Left lung (tissue), 14 donors: ENCODE data around the gene CLDN15. TPM values are rescaled to one million over a fixed set of nuclear protein-coding genes. Genes with fewer than 3 reads are reported as not detected.
A peak's percentile ranks its signal among the peaks of the same experiment; 100 is the strongest.
"Not testable (repeated sequence)": the region's sequence is repeated elsewhere in the genome, so short reads cannot be mapped to it uniquely, and the experiment has no call there.

Experiments
- ATAC-seq: fragments of 200-7000 bp; cut with Tn5 transposase; one replicate; pipeline ENCODE4 v1.9.1; 2020; ENCODE audit warnings: moderate library complexity
- DNase-seq, 4 donors: peaks; one replicate each; pipeline ENCODE4 v3.0.0-alpha.2; 2013 to 2020
- H3K27ac ChIP-seq, 2 donors: fragments of 200-600 bp; sonication (generic) in 1 of 2; one replicate each; pipeline versions ENCODE4 v1.5.0 to v1.8.0; 2020 to 2021
- H3K27me3 ChIP-seq, 2 donors: fragments of 200-600 bp; sonication (generic) in 1 of 2; one replicate each; pipeline versions ENCODE4 v1.5.0 to v1.8.0; 2020 to 2021
- H3K36me3 ChIP-seq, 2 donors: fragments of 200-600 bp; sonication (generic) in 1 of 2; one replicate each; pipeline versions ENCODE4 v1.5.0 to v1.8.0; 2020 to 2021
- H3K4me1 ChIP-seq, 2 donors: fragments of 200-600 bp; one replicate each; pipeline ENCODE4 v1.8.0; 2021
- H3K4me3 ChIP-seq, 2 donors: fragments of 200-600 bp; sonication (generic) in 1 of 2; one replicate each; pipeline versions ENCODE4 v1.5.0 to v1.8.0; 2020 to 2021; ENCODE audit warnings: mild to moderate bottlenecking in 1 of 2
- H3K9me3 ChIP-seq, 2 donors: fragments of 200-600 bp; sonication (generic) in 1 of 2; one replicate each; pipeline versions ENCODE4 v1.5.0 to v1.8.0; 2020 to 2021
- intact Hi-C, 2 donors: fragments of 100-400 bp; cut with DNase I; formaldehyde crosslinking; loops; one replicate each; pipeline versions ENCODE4 v1.11.2 to v1.14.2; 2022
- long read RNA-seq, 12 donors: library from polyadenylated mRNA in 2 of 12; unstranded in 2 of 12; transcript quantifications; one replicate each; pipeline ENCODE4 v2.0.0 and lab custom pipeline, GENCODE V29; 2019 to 2026
- polyA plus RNA-seq, 6 donors: library from polyadenylated mRNA; unstranded; fragments of 120-200 nt; gene quantifications; one replicate each; pipeline ENCODE4 v1.2.1, GENCODE V29; 2013; ENCODE audit not compliant: insufficient read length in 6 of 6
- total RNA-seq, 2 donors: library from RNA; stranded (reverse); fragmentation: NEBNext Ultra II Directional; extraction: Animal tissue kit (Norgen Biotek cat#: 25700); gene quantifications; one replicate each; pipeline ENCODE4 v1.2.1, GENCODE V29; 2021
- TF ChIP-seq, protein P1 (sequence below), 2 donors: fragments of 200-600 bp; sonication (generic) in 1 of 2; IDR thresholded peaks; one replicate each; pipeline versions ENCODE4 v1.5.0 to v1.8.0; 2021; ENCODE audit warnings: antibody characterized with exemption in 2 of 2
- donor health status: DM: no; HTN: yes; CAD: no.
- donor health status: DM: no; HTN: no; CAD: no.

CLDN15 gene
- total RNA-seq (1 to 10 TPM; 7.6 to 8.4 TPM), polyA plus RNA-seq (10 to 100 TPM; 11.9 to 19.0 (median 16.8) TPM)
- long read RNA-seq, donor 1, partial matches to known transcripts: 0 of 5 reads
- long read RNA-seq, donor 1, other reads (novel, unspliced or antisense): 0 of 5 reads
- long read RNA-seq, donor 2, partial matches to known transcripts: 0 of 2 reads
- long read RNA-seq, donor 2, other reads (novel, unspliced or antisense): 0 of 2 reads
- long read RNA-seq, donor 3, partial matches to known transcripts: 0 of 1 reads
- long read RNA-seq, donor 3, other reads (novel, unspliced or antisense): 0 of 1 reads
- long read RNA-seq, donor 4, partial matches to known transcripts: 0 of 2 reads
- long read RNA-seq, donor 4, other reads (novel, unspliced or antisense): 0 of 2 reads
- long read RNA-seq, donor 5, partial matches to known transcripts: 5 of 6 reads
- long read RNA-seq, donor 5, other reads (novel, unspliced or antisense): 0 of 6 reads
- long read RNA-seq, donor 6, partial matches to known transcripts: 0 of 1 reads
- long read RNA-seq, donor 6, other reads (novel, unspliced or antisense): 0 of 1 reads
- long read RNA-seq, donor 7, partial matches to known transcripts: 0 of 2 reads
- long read RNA-seq, donor 7, other reads (novel, unspliced or antisense): 0 of 2 reads
- long read RNA-seq, donor 8, partial matches to known transcripts: 0 of 4 reads
- long read RNA-seq, donor 8, other reads (novel, unspliced or antisense): 0 of 4 reads
- long read RNA-seq, donor 9, partial matches to known transcripts: 0 of 1 reads
- long read RNA-seq, donor 9, other reads (novel, unspliced or antisense): 0 of 1 reads
- long read RNA-seq, donor 10, partial matches to known transcripts: 0 of 4 reads
- long read RNA-seq, donor 10, other reads (novel, unspliced or antisense): 1 of 4 reads
- long read RNA-seq, donor 11: 0 reads
- long read RNA-seq, donor 12, partial matches to known transcripts: 0 of 4 reads
- long read RNA-seq, donor 12, other reads (novel, unspliced or antisense): 0 of 4 reads

- Histone ChIP-seq H3K27ac (peak within 1 kb of the TSS; percentile 65 to 70), H3K4me3 (no peak within 1 kb of the TSS), H3K4me1 (peaks cover 0 to 53% of the 10 kb centered on the region in 2 donors), H3K9me3 (no peaks in the 10 kb centered on the region), H3K27me3 (no peaks in the 10 kb centered on the region), H3K36me3 (peaks cover 0 to 54% of the 10 kb centered on the region in 2 donors)
- DNase-seq (no peak), ATAC-seq (peak; percentile 15)
- intact Hi-C loops: no loop called here
- TF ChIP-seq, protein P1, sequence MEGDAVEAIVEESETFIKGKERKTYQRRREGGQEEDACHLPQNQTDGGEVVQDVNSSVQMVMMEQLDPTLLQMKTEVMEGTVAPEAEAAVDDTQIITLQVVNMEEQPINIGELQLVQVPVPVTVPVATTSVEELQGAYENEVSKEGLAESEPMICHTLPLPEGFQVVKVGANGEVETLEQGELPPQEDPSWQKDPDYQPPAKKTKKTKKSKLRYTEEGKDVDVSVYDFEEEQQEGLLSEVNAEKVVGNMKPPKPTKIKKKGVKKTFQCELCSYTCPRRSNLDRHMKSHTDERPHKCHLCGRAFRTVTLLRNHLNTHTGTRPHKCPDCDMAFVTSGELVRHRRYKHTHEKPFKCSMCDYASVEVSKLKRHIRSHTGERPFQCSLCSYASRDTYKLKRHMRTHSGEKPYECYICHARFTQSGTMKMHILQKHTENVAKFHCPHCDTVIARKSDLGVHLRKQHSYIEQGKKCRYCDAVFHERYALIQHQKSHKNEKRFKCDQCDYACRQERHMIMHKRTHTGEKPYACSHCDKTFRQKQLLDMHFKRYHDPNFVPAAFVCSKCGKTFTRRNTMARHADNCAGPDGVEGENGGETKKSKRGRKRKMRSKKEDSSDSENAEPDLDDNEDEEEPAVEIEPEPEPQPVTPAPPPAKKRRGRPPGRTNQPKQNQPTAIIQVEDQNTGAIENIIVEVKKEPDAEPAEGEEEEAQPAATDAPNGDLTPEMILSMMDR (IDR thresholded peaks at IDR 0.05): no peak
These were observed at the start of gene CLDN15 for GRCh38 chr7:101237206-101238067. TSS of gene CLDN15 (minus strand) at chr7:101237802. CDS start at chr7:101237581, 221 bp downstream.

DNA sequence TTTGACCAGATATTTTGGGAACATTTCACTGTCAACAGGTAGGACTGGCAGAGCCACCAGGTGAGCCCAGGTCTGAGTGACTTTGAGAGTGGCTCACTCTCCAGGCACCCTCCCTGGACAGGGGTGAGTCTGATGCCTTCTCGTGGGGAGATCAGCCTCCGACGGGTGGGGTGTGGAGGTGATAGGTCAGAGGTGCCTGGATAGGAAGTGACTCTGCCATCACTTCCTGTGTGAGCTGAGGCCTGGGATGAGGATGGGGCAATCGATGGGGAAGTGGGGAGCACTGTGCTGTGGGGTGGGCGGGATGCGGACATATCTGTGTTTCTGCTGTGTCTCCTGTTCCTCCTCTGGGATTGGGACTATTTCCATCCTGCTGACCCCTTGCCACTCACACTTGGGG lies 49.4 kb upstream of the CLDN15 start:
- Histone ChIP-seq H3K27ac (no peak overlapping the region), H3K36me3 (no peaks in the 10 kb centered on the region), H3K27me3 (peaks cover 5 to 23% of the 10 kb centered on the region in 2 donors), H3K4me1 (no peaks in the 10 kb centered on the region), H3K9me3 (no peaks in the 10 kb centered on the region), H3K4me3 (no peak overlapping the region)
- intact Hi-C loops: loop anchor here in 1 of 2 donors (10.0 kb wide), 1 partner anchor 142 kb away; no protein-coding TSS in a partner anchor
- DNase-seq (peak in 1 of 4 donors; percentile 53), ATAC-seq (no peak)
- TF ChIP-seq, protein P1 (IDR thresholded peaks at IDR 0.05): no peak

DNA sequence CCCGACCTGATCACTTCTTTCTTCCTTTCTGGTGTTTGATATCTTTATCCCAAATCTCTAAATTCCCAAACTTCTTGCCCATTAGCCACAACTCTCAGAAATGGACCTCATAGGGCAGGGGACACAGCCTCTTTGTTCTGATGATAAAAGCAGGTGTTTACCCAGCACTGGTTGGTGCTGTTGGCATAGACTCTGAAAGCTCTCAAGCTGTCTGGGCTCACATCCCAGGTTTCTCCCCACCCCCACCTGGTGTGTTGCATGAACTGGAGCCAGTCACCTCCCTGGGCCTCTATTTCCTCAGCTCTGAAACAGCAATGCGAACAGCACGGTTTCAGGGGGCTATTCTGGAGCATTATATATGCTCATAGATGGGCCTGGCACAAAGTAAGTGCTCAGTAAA lies 48.3 kb upstream of the CLDN15 start:
- intact Hi-C loops: loop anchor here in 1 of 2 donors (10.0 kb wide), 1 partner anchor 141 kb away; no protein-coding TSS in a partner anchor
- peak; percentile 86 for ATAC-seq

DNA sequence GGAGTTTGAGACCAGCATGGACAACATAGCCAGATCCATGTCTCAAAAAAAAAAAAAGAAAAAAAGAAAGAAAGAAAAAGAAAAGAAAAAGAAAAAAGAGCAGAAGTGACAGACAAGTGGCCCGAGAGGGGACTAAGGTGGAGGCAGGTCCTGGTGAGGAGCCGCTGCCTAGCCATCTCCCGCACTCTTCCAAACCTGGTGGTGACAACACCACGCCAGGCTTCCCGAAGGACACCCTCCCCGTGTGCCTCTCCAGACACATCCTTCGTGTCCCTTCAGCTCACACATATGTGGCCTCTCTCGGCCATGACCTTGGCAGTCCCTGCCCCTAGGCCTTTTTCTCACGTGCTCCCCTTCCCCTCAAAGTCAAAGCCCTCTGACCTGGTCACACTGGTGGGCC lies 47.6 kb upstream of the CLDN15 start:
- ATAC-seq (no peak), DNase-seq (peak in 1 of 4 donors; percentile 61)
- H3K4me1 ChIP-seq: no peaks in the 10 kb centered on the region
- TF ChIP-seq, protein P1 (IDR thresholded peaks at IDR 0.05): no peak
- H3K9me3 ChIP-seq: no peaks in the 10 kb centered on the region
- H3K27me3 ChIP-seq: peaks cover 0 to 4% of the 10 kb centered on the region in 2 donors
- no peak overlapping the region for H3K27ac ChIP-seq
- no peak overlapping the region for H3K4me3 ChIP-seq
- no peaks in the 10 kb centered on the region for H3K36me3 ChIP-seq
- intact Hi-C loops: loop anchor here in 1 of 2 donors (10.0 kb wide), 1 partner anchor 140 kb away; no protein-coding TSS in a partner anchor

More for the DNA sequence above, 48.3 kb upstream of the CLDN15 start:
- not testable (repeated sequence) for H3K27ac ChIP-seq, H3K36me3 ChIP-seq, H3K9me3 ChIP-seq, H3K4me1 ChIP-seq, H3K4me3 ChIP-seq
- H3K27me3 ChIP-seq: peaks cover 4 to 12% of the 10 kb centered on the region in 2 donors
- DNase-seq: peak in 3 of 4 donors; percentile 29 to 57 (median 44)

GRCh38 chr7:101280912-101281311 lies 43.3 kb upstream of the CLDN15 start:
- H3K9me3 ChIP-seq, H3K4me3 ChIP-seq, H3K4me1 ChIP-seq, H3K36me3 ChIP-seq, ATAC-seq, H3K27ac ChIP-seq: not testable (repeated sequence)
- peaks cover 0 to 17% of the 10 kb centered on the region in 2 donors for H3K27me3 ChIP-seq
- DNase-seq: peak in 1 of 4 donors; percentile 3
- intact Hi-C loops: loop anchor here in 1 of 2 donors (10.0 kb wide), 1 partner anchor 136 kb away; no protein-coding TSS in a partner anchor
